Dermis microvascular lymphatic vessel endothelial cell (primary cell): ENCODE results near the gene ATP5PB. TPM values are rescaled to one million over a fixed set of nuclear protein-coding genes. Genes with fewer than 3 reads are reported as not detected.
A peak's percentile ranks its signal among the peaks of the same experiment; 100 is the strongest.

Experiments
- DNase-seq, 2 donors: peaks; one replicate each; pipeline versions ENCODE4 v3.0.0 to v3.0.0-alpha.2; 2010; ENCODE audit warnings: low read depth in 2 of 2
- total RNA-seq: library from RNA; depleted of rRNA; stranded (reverse); fragments of >200 nt; gene quantifications from 2 replicates; pipeline ENCODE4 v1.2.1, GENCODE V29; 2014

ATP5PB gene
- total RNA-seq, 1 donor from 2014 or later = 178 TPM

- peak in 1 of 2 donors; percentile 59 for DNase-seq
Observed at GRCh38 chr1:111507411-111508201, 58.3 kb downstream of the ATP5PB start.

- peak; percentile 26 to 35 for DNase-seq
Observed at GRCh38 chr1:111509997-111510375, 60.7 kb downstream of the ATP5PB start.

GRCh38 chr1:111511370-111511769 is 62.1 kb downstream of the ATP5PB start:
- DNase-seq = no peak

Other genes with a start within 250 kb of the ATP5PB start
- gene DENND2D, start 248.8 kb upstream of the ATP5PB start, total RNA-seq = 1.4 TPM in 2 replicates
- not detected in 2 replicates for gene CHI3L2, start 221.8 kb upstream of the ATP5PB start, total RNA-seq
- not detected in 2 replicates for gene CHIA, start 158.6 kb upstream of the ATP5PB start, total RNA-seq
- gene OVGP1, start 21.7 kb upstream of the ATP5PB start, total RNA-seq = 0.26 and 0.89 TPM in 2 replicates
- gene WDR77, start 208 bp upstream of the ATP5PB start, total RNA-seq = 35.0 and 42.2 TPM in 2 replicates
- under 0.01 and 0.13 TPM in 2 replicates for gene C1orf162, start 24.5 kb downstream of the ATP5PB start, total RNA-seq
- 0.13 TPM in 1 of 2 replicates, not detected in the other for gene ADORA3, start 54.2 kb downstream of the ATP5PB start, total RNA-seq
- gene TMIGD3, start 54.2 kb downstream of the ATP5PB start, total RNA-seq = not detected in 2 replicates
- gene RAP1A, start 170.3 kb downstream of the ATP5PB start, total RNA-seq = 8.9 and 13.3 TPM in 2 replicates